LoVo (cell line): ENCODE results near the gene RASA3.
"Not testable (repeated sequence)": the region's sequence is repeated elsewhere in the genome, so short reads cannot be mapped to it uniquely, and the experiment has no call there.

Experiments used
- DNase-seq: peaks from one replicate; pipeline ENCODE4 v3.0.0-alpha.2; 2016; ENCODE audit warnings: low spot score

RASA3 gene

GRCh38 chr13:114155926-114156883, 23.8 kb upstream of the RASA3 start:
- DNase-seq = no peak

GRCh38 chr13:114155320-114155719, 22.9 kb upstream of the RASA3 start:
- DNase-seq = no peak

- no peak for DNase-seq
These were observed 22.1 kb upstream of the RASA3 start for GRCh38 chr13:114154476-114154875.

- DNase-seq = no peak
These were observed 21.2 kb upstream of the RASA3 start for GRCh38 chr13:114153485-114154080.

- DNase-seq = no peak
These were observed 20.5 kb upstream of the RASA3 start for GRCh38 chr13:114152831-114153371.

GRCh38 chr13:114152285-114152645, 19.8 kb upstream of the RASA3 start:
- DNase-seq = no peak

GRCh38 chr13:114151565-114152284, 19.3 kb upstream of the RASA3 start:
- DNase-seq = peak; percentile 86

GRCh38 chr13:114151031-114151430, 18.6 kb upstream of the RASA3 start:
- no peak for DNase-seq

- no peak for DNase-seq
These were observed 17.6 kb upstream of the RASA3 start for GRCh38 chr13:114149774-114150740.

GRCh38 chr13:114148886-114149285, 16.5 kb upstream of the RASA3 start:
- not testable (repeated sequence) for DNase-seq

GRCh38 chr13:114148521-114148855, 16.1 kb upstream of the RASA3 start:
- no peak for DNase-seq

GRCh38 chr13:114147803-114148520, 15.5 kb upstream of the RASA3 start:
- DNase-seq = no peak

GRCh38 chr13:114146629-114147028, 14.2 kb upstream of the RASA3 start:
- DNase-seq = no peak

GRCh38 chr13:114146173-114146572, 13.8 kb upstream of the RASA3 start:
- DNase-seq = no peak

GRCh38 chr13:114145722-114146121, 13.3 kb upstream of the RASA3 start:
- DNase-seq = no peak

- DNase-seq = no peak
These were observed 12.8 kb upstream of the RASA3 start for GRCh38 chr13:114145256-114145655.

GRCh38 chr13:114144606-114145244, 12.3 kb upstream of the RASA3 start:
- DNase-seq = no peak

GRCh38 chr13:114143806-114144605, 11.6 kb upstream of the RASA3 start:
- no peak for DNase-seq
